Activated CD4-positive, alpha-beta memory T cell treated with anti-CD3 and anti-CD28 coated beads for 36 hours (primary cell): ENCODE data around the gene LRMDA. TPM values are rescaled to one million over a fixed set of nuclear protein-coding genes. Genes with fewer than 3 reads are reported as not detected.

Experiments used
- CTCF ChIA-PET: fragments of 350-600 bp; sonication (Branson Sonifier 250); formaldehyde crosslinking; loops from one replicate; lab custom pipeline; 2021; ENCODE audit warnings: antibody characterized with exemption, inconsistent platforms; lab: Charles Lee
- POLR2A ChIA-PET: fragments of 350-600 bp; sonication (Branson Sonifier 250); formaldehyde crosslinking; loops from one replicate; lab custom pipeline; 2021; ENCODE audit warnings: antibody characterized with exemption; lab: Charles Lee
- DNase-seq: peaks from one replicate; pipeline ENCODE4 v3.0.0-alpha.2; 2020
- H3K27ac Mint-ChIP-seq: one replicate; pipeline ENCODE4 v1.8.0; 2021; ENCODE audit warnings: mixed read lengths
- H3K27me3 Mint-ChIP-seq: one replicate; pipeline ENCODE4 v1.8.0; 2021; ENCODE audit warnings: mixed read lengths
- H3K36me3 Mint-ChIP-seq: one replicate; pipeline ENCODE4 v1.8.0; 2021; ENCODE audit warnings: mixed read lengths
- H3K4me1 Mint-ChIP-seq: one replicate; pipeline ENCODE4 v1.8.0; 2021; ENCODE audit warnings: low read depth, mixed read lengths
- H3K4me3 Mint-ChIP-seq: one replicate; pipeline ENCODE4 v1.8.0; 2021; ENCODE audit warnings: mild to moderate bottlenecking, mixed read lengths
- H3K9me3 Mint-ChIP-seq: one replicate; pipeline ENCODE4 v1.8.0; 2021; ENCODE audit warnings: mixed read lengths
- intact Hi-C: fragments of 100-400 bp; cut with micrococcal nuclease; formaldehyde crosslinking; loops from one replicate; pipeline ENCODE4 v1.15.1; 2023
- total RNA-seq, 2 experiments: library from RNA; stranded (reverse); gene quantifications; one replicate each; pipeline ENCODE4 v1.2.3, GENCODE V29; 2021

Gene LRMDA
- total RNA-seq, 2 experiments from 2014 or later = not detected

DNA sequence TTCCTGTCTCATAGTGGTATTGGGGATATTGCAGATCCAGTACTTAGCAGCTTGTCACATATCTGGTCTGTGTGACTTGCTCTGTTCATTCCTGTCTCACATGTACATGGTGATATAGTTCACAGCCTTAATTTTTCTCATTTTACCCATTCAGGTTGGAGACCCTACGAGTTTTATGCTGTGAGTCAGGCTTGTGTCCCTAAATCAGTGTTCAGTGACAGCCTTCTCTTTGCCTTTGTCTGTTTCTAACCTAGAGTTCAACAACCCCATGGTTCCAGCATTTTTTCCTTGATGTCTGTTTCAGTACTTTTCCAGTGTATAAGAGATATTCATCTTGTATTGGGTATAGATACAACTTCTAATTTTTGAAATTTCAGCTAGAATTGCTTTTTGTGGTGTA lies 1016.2 kb downstream of the LRMDA start:
- Mint-ChIP-seq H3K4me1 (no peaks in the 10 kb centered on the region), H3K9me3 (no peaks in the 10 kb centered on the region), H3K27ac (no peak overlapping the region), H3K4me3 (no peak overlapping the region), H3K36me3 (no peaks in the 10 kb centered on the region), H3K27me3 (no peaks in the 10 kb centered on the region)
- no peak for DNase-seq
- intact Hi-C loops = no loop called here
- POLR2A ChIA-PET = no interaction called here
- CTCF ChIA-PET = no interaction called here

DNA sequence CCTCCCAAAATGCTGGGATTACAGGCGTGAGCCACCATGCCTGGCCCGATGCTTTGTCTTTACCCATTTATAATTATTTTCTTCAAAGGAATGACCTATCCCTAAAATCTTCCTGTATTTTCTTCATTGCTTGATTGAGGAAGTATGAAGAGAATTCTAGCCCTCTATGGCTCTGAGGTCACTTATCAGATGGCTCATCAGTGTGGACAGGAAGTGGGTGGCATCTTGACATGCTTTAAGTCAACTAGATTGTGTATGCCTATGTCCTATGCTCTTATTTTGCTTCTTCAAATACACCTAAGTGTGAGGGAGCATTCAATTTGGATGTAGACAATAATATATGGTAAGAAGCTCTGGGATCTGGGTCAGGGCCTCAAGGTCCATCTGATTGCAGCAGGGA lies 1020.5 kb downstream of the LRMDA start:
- Mint-ChIP-seq H3K27me3 (no peaks in the 10 kb centered on the region), H3K9me3 (peaks cover 4% of the 10 kb centered on the region), H3K27ac (no peak overlapping the region), H3K4me1 (no peaks in the 10 kb centered on the region), H3K36me3 (no peaks in the 10 kb centered on the region), H3K4me3 (no peak overlapping the region)
- no peak for DNase-seq
- ChIA-PET CTCF (no interaction called here), POLR2A (no interaction called here)
- intact Hi-C loops = no loop called here

DNA sequence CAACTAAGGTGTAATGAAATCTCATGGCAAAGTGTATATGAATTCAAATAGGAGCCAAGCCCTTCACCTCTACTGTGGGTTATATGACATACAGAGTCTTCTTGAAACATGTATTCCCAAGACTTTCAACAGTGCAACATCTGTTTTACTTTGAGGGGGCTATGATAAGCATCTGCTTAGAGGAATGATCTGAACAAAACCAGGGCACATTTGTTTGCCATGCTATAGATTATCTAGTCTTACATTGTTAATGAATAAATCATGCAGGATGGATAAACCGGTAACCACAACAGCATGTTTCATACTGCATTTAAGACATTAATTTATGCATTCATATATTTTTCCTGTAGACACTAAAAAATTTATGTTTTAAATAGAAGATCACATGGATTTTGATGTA lies 1021.9 kb downstream of the LRMDA start:
- DNase-seq = no peak
- CTCF ChIA-PET = no interaction called here
- Mint-ChIP-seq H3K4me1 (no peaks in the 10 kb centered on the region), H3K4me3 (no peak overlapping the region), H3K27me3 (no peaks in the 10 kb centered on the region), H3K36me3 (no peaks in the 10 kb centered on the region), H3K27ac (no peak overlapping the region), H3K9me3 (peaks cover 8% of the 10 kb centered on the region)
- POLR2A ChIA-PET = no interaction called here
- intact Hi-C loops = no loop called here

- intact Hi-C loops = no loop called here
- Mint-ChIP-seq H3K9me3 (peaks cover 10% of the 10 kb centered on the region), H3K27ac (no peak overlapping the region), H3K36me3 (no peaks in the 10 kb centered on the region), H3K4me3 (no peak overlapping the region), H3K4me1 (no peaks in the 10 kb centered on the region), H3K27me3 (no peaks in the 10 kb centered on the region)
- no peak for DNase-seq
- CTCF ChIA-PET = no interaction called here
- POLR2A ChIA-PET = no interaction called here
Measured at GRCh38 chr10:76453997-76454396, 1022.6 kb downstream of the LRMDA start.

GRCh38 chr10:76454506-76455140 lies 1023.2 kb downstream of the LRMDA start:
- no peak for DNase-seq
- intact Hi-C loops = no loop called here
- POLR2A ChIA-PET = no interaction called here
- Mint-ChIP-seq H3K36me3 (no peaks in the 10 kb centered on the region), H3K9me3 (peaks cover 11% of the 10 kb centered on the region), H3K27me3 (no peaks in the 10 kb centered on the region), H3K27ac (no peak overlapping the region), H3K4me1 (no peaks in the 10 kb centered on the region), H3K4me3 (no peak overlapping the region)
- CTCF ChIA-PET = no interaction called here

DNA sequence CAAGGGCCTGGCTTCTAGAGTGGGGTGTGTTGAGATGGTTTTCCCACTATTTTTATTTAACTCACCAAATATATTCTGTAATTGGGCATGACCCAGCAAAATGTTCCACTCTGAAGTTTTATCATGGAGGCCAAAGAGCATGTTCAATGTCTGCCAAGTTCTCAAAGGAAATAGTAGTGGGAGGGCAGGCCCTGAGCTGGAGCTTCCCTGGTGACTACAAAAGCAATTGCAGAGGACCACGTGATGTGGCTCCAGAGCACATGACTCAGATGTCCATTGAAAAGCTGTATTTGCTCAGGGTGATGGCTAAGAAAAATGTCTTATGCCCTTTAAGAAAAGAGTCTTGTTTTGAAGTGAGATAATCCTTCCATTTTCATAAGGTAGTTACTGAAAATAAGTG lies 1024.8 kb downstream of the LRMDA start:
- Mint-ChIP-seq H3K36me3 (no peaks in the 10 kb centered on the region), H3K9me3 (peaks cover 11% of the 10 kb centered on the region), H3K27me3 (no peaks in the 10 kb centered on the region), H3K27ac (no peak overlapping the region), H3K4me3 (no peak overlapping the region), H3K4me1 (no peaks in the 10 kb centered on the region)
- intact Hi-C loops = no loop called here
- DNase-seq = no peak
- ChIA-PET CTCF (interaction anchor here (0.6 kb wide), 1 partner anchor 583 kb away, joined by 7 read pairs; no protein-coding TSS in a partner anchor), POLR2A (no interaction called here)

GRCh38 chr10:76459016-76459730 lies 1027.7 kb downstream of the LRMDA start:
- H3K27ac Mint-ChIP-seq = no peak overlapping the region
- H3K36me3 Mint-ChIP-seq = no peaks in the 10 kb centered on the region
- ChIA-PET CTCF (no interaction called here), POLR2A (no interaction called here)
- H3K9me3 Mint-ChIP-seq = peaks cover 11% of the 10 kb centered on the region
- no peaks in the 10 kb centered on the region for H3K4me1 Mint-ChIP-seq
- no peaks in the 10 kb centered on the region for H3K27me3 Mint-ChIP-seq
- H3K4me3 Mint-ChIP-seq = no peak overlapping the region
- no peak for DNase-seq
- intact Hi-C loops = no loop called here

DNA sequence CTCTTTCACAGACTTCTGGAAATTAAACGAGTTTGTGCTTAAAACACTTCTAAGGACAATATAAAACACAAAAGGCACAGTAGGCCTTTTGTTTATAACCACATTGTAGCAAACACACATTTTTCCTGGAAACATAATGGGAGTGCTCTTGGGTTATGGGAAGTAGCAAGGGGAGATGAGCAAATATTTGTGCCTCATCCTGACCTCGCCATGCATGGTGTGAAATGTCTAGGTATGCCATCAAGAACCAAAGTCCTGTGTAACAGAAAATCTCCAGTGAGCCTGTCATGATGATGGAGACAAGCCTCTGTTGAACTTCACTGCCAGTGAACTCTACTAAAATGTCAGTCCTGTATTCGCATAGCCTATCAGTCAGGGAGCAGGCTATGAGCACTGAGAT lies 1029.6 kb downstream of the LRMDA start:
- Mint-ChIP-seq H3K9me3 (peaks cover 7% of the 10 kb centered on the region), H3K27ac (no peak overlapping the region), H3K4me3 (no peak overlapping the region), H3K36me3 (no peaks in the 10 kb centered on the region), H3K27me3 (no peaks in the 10 kb centered on the region), H3K4me1 (no peaks in the 10 kb centered on the region)
- ChIA-PET POLR2A (no interaction called here), CTCF (no interaction called here)
- intact Hi-C loops = no loop called here
- no peak for DNase-seq

- Mint-ChIP-seq H3K36me3 (no peaks in the 10 kb centered on the region), H3K4me3 (no peak overlapping the region), H3K9me3 (peaks cover 9% of the 10 kb centered on the region), H3K4me1 (no peaks in the 10 kb centered on the region), H3K27me3 (no peaks in the 10 kb centered on the region), H3K27ac (no peak overlapping the region)
- POLR2A ChIA-PET = no interaction called here
- no peak for DNase-seq
- CTCF ChIA-PET = no interaction called here
- intact Hi-C loops = no loop called here
Measured at GRCh38 chr10:76463111-76463510, 1031.7 kb downstream of the LRMDA start.

GRCh38 chr10:76466836-76467503 lies 1035.5 kb downstream of the LRMDA start:
- no peaks in the 10 kb centered on the region for H3K36me3 Mint-ChIP-seq
- intact Hi-C loops = no loop called here
- H3K27me3 Mint-ChIP-seq = no peaks in the 10 kb centered on the region
- DNase-seq = no peak
- ChIA-PET CTCF (no interaction called here), POLR2A (no interaction called here)
- no peak overlapping the region for H3K4me3 Mint-ChIP-seq
- no peaks in the 10 kb centered on the region for H3K4me1 Mint-ChIP-seq
- H3K9me3 Mint-ChIP-seq = peaks cover 6% of the 10 kb centered on the region
- H3K27ac Mint-ChIP-seq = no peak overlapping the region

DNA sequence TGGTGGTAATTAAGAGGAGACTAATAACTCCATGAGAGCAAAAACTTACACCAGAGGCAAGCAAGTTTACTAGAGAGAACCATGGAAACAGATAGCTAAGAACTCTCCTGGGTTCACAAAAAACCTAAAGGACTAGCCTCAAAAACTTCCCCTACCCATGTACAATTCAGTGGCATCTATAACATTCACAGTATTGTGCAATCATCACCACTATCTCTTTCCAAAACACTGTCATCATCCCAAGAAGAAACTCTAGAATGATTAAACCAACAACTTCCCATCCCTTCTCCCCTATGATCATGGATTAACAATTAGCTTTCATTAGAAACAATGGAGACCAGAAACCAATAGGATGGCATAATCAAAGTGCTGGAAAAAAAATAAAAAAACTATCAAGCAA lies 1038.3 kb downstream of the LRMDA start:
- Mint-ChIP-seq H3K27me3 (no peaks in the 10 kb centered on the region), H3K36me3 (no peaks in the 10 kb centered on the region), H3K9me3 (peaks cover 8% of the 10 kb centered on the region), H3K4me1 (no peaks in the 10 kb centered on the region), H3K4me3 (no peak overlapping the region), H3K27ac (no peak overlapping the region)
- intact Hi-C loops = no loop called here
- ChIA-PET POLR2A (no interaction called here), CTCF (no interaction called here)
- DNase-seq = no peak

GRCh38 chr10:76479103-76479790 lies 1047.8 kb downstream of the LRMDA start:
- Mint-ChIP-seq H3K9me3 (peaks cover 23% of the 10 kb centered on the region), H3K27ac (no peak overlapping the region), H3K27me3 (no peaks in the 10 kb centered on the region), H3K4me3 (no peak overlapping the region), H3K4me1 (no peaks in the 10 kb centered on the region), H3K36me3 (no peaks in the 10 kb centered on the region)
- intact Hi-C loops = no loop called here
- ChIA-PET CTCF (no interaction called here), POLR2A (no interaction called here)
- DNase-seq = no peak
